ENCODE results near the gene RAMP3.
"Not testable (repeated sequence)": the region's sequence is repeated elsewhere in the genome, so short reads cannot be mapped to it uniquely, and the experiment has no call there.

Gene RAMP3

DNA sequence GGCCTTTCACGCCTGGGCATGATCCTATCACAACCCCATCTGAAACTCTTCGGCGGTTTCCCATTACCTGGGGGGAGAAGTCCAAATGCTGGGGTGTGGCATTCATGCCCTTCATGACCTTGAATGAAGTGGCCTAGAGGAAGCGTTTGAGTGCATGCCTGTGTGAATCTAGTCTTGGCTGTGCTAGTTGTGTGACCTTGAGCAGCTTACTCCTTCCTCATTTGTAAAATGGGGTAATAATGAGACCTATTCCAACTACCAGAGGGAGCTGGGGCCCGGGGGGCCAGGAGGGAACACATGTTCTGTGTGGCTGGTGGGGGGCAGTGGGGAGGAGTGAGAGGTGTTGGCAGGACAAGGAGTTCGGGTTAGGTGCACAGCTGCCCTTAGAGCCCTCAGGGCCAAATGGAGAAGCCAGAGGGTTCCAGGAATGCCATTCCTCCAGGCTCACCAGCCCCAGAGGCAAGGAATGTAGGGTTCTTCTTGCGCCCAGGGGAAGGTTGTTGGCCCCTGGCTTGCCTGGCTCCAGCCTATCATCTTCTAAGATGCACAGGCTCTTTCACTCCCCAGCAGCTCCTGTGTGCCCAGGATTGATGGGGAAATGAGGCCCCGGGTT is 24.8 kb upstream of the RAMP3 start:
- DNase-seq (ENCODE audit: low read depth in 2 of 2): no peak

GRCh38 chr7:45133352-45133751 is 24.2 kb upstream of the RAMP3 start:
- no peak for DNase-seq (ENCODE audit: low read depth in 2 of 2)

DNA sequence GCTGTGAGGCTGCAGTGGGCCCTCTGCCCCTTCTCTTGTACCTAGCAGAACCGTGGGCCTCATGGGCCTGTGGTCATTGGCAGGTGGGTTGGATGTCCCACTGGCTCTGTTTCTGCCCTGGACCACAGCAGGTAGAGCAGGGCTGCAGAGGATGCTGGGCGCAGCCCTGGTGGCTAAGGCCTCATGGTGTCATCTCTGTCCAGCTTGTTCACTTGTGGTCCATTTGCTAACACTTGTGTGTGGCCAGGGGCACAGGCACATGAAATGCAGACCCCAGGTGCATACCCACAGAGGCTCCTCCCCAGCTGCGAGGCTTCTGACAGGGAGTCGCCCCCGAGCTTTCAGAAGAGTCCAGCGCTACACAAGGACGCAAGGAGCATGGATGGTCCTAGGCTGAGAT is 23.7 kb upstream of the RAMP3 start:
- DNase-seq (ENCODE audit: low read depth in 2 of 2): no peak

DNA sequence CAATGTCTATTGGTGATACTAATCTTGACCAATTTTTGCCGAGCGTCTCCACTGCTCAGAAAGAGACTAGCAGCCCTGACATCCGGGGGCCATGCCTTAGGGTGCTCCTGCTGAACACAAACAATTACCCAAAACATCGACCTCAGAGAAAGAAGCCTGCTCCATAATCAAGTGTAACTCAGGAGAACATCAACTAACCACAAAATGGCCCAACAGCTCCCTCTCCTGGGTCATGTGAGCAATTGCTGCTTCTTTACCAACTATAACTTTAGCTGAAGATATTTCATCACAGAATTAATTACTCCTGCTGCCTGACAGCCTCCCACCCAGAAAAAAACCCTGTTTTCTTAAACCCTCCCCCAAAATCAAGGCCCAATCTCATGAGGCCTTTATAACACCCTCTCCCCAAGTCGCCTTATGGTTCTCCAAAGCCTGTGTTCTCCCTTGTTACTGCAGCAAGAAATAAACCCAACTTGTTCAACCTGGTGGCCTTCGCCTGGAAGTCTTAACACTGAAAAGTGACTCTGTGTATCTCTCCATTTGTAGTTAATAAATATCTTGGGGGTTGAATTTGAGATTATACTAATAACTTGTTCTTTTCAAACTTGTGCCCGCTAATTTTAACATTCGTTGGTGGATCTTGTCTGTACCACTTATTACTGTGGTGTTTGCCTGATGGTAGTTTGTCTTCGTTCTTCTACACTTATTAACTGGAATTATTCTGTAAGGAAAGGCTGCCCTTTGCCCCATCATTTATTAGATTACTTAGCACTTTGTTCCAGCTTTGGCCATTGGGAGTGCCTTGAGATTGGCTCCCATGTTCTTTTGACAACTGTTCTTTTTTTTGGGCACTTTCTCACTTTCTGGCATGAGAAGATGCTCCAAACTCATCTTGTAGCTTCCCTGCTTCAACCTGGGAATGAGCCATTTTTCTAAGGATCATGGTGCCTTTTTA is 21.2 kb upstream of the RAMP3 start:
- DNase-seq (ENCODE audit: low read depth in 2 of 2): peak; percentile 34 to 40

GRCh38 chr7:45138433-45139267 is 18.9 kb upstream of the RAMP3 start:
- no peak for DNase-seq (ENCODE audit: low read depth in 2 of 2)

- no peak for DNase-seq (ENCODE audit: low read depth in 2 of 2)
Measured at GRCh38 chr7:45140827-45141226, 16.8 kb upstream of the RAMP3 start.

- DNase-seq (ENCODE audit: low read depth in 2 of 2): no peak
Measured at GRCh38 chr7:45143616-45144015, 14.0 kb upstream of the RAMP3 start.

- no peak for DNase-seq (ENCODE audit: low read depth in 2 of 2)
Measured at GRCh38 chr7:45145881-45146280, 11.7 kb upstream of the RAMP3 start.

DNA sequence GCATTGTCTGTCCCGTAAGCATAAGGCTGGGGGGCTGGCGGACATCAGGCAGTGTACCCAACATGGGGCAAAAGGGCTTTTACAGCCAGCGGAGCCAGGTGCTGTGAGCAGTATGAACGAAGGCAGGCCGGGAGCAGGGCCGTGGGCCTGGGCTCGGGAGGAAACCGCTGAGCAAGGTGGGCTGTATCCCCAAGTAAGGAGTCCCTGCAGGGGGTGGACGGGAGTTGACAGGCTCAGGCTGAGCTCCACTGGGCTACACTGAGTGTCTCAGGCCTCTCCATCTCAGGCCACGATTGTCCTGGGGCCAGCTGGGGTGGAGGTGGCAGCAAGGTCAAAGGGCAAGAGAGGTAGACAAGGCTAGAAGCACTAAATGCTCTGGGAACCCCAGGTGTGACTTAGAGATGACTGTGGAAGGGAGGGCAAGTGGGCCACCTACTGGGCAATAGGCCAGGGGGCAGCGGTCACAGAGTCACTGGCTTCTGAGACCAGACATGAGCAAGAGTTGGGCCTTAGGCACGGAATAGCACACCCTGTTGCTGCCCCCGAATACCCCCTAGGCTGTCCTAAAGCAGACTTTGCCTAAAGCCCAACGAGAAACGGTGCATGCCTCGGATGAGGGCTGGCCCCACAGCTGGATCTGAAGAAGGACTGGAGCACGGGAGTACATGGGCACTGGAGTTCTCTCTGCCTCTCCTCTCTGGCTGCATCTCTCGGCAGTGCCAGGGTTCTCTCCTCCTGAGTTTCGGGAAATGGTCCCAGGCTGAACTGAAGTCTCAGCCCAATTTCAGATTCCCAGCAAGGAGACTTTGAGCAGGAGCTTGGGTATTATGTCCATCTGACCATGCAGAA is 10.8 kb upstream of the RAMP3 start:
- no peak for DNase-seq (ENCODE audit: low read depth in 2 of 2)

GRCh38 chr7:45147858-45148652 is 9.5 kb upstream of the RAMP3 start:
- no peak for DNase-seq (ENCODE audit: low read depth in 2 of 2)

DNA sequence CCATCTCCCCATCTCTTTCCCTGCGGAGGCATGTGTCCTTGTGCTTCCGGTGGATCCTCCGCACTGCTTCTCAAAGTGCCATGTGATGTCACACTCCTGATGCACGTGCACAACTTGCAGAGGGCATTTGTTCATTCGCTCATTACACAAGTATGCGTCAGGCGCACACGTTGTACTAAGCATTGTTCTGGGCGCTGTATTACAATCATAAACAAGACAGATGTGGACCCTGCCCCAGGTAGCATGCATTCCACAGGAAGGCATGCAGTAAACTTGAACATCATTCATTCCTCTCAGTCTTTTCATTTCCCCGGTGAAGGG is 9.0 kb upstream of the RAMP3 start:
- DNase-seq (ENCODE audit: low read depth in 2 of 2): no peak

DNA sequence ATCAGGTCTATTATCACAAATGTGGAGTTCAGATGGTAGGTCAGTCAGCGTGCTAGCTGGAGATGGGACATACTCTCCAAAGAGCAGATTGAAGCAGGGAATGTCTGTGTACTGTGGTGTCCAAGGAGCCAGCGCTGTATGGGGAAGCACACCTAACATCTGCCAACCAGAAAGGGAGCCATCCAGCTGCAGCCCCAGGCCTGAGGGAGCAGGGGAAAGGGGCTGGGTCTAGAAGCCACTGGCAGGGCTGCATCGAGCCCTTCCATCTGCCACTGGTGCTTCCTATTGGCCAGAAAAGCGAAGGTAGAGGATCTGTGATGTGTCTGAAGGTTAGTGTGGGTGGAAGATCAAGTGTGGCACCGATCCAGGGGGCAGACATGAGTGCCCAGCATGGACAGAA is 8.0 kb upstream of the RAMP3 start:
- no peak for DNase-seq (ENCODE audit: low read depth in 2 of 2)

GRCh38 chr7:45150199-45150598 is 7.4 kb upstream of the RAMP3 start:
- DNase-seq (ENCODE audit: low read depth in 2 of 2): no peak

GRCh38 chr7:45151131-45151684 is 6.4 kb upstream of the RAMP3 start:
- DNase-seq (ENCODE audit: low read depth in 2 of 2): no peak

DNA sequence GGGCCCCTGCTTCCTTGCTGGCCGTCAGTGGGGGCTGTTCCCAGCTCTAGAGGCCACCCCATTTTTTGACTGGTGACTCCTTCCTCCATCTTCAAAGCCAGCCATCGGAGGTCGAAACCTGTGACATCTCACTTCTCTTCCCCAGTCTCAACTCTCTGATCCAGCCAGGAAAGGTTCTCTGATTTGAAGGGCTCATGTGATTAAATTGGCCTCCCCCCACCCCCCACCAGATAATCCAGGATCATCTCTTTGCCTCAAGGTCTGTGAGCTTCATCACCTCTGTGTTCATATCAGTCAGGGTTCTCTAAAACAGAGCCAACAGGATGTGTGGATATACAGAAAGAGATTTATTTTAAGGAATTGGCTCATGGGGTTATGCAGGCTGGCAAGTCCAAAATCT is 5.6 kb upstream of the RAMP3 start:
- DNase-seq (ENCODE audit: low read depth in 2 of 2): no peak

DNA sequence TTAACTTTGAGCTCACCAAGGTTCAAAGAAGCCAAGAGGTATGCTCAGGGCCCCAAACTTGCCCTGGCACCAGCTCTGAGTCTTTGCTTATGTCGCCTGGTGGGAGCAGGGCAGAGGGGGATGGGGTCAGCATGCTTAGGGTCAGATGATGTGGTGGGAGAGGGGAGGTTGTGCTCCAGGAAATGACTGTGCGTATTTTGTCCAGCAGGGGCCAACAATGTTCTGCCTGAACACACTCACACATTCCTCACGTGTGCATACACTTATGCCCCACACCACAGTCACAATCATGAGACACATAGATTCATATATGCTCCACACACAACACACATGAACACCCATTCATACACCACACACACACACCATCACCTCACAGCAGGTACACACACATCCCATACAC is 4.4 kb upstream of the RAMP3 start:
- no peak for DNase-seq (ENCODE audit: low read depth in 2 of 2)

DNA sequence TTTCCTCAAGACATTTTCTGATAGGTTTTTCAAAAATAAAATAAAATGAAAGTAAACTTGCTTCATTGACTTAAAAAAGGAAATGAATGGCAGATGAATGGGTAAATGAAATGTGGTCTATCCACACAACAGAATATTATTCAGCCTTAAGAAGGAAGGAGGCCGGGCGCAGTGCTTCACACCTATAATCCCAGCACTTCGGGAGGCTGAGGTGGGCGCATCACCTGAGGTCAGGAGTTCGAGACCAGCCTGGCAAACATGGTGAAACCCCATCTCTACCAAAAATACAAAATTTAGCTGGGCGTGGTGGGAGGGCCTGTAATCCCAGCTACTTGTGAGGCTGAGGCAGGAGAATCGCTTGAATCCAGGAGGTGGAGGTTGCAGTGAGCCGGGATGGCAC is 3.7 kb upstream of the RAMP3 start:
- DNase-seq (ENCODE audit: low read depth in 2 of 2): not testable (repeated sequence)

DNA sequence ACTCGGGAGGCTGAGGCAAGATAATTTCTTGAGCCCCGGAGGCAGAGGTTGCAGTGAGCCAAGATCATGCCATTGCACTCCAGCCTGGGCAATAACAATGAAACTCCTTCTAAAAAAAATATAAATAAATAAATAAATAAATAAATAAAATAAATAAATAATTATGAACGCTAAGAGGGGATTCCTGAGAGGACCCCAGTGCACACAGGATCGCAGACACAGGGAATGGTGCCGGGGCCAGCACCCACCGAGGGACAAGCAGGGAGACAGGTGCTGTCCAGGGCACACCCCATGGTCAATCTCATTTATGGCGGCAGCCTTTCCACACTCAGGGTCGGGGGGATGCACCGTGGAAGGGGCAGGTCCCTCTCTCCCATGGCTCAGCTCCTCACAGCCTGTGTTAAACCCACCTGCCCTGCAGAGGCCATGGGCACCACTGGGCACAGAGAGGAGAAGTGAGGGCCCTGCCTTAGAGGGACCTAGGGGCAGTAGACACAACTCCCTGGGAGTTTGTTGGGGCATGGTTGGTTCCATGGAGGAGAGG is 2.2 kb upstream of the RAMP3 start:
- no peak for DNase-seq (ENCODE audit: low read depth in 2 of 2)

- DNase-seq (ENCODE audit: low read depth in 2 of 2): no peak
Measured at GRCh38 chr7:45155941-45156340, 1.6 kb upstream of the RAMP3 start.

Data from stimulated activated CD8-positive, alpha-beta memory T cell treated with anti-CD3 and anti-CD28 coated beads, Interleukin-2, amount 100 ng/mL, for 1 hour (primary cell).